Ishikawa (cell line): ENCODE data around the gene SLC44A1.

Experiments
- CEBPB ChIP-seq: IDR thresholded peaks from 2 replicates; pipeline ENCODE4 v1.6.1; 2012
- CREB1 ChIP-seq: IDR thresholded peaks from 2 replicates; pipeline ENCODE4 v1.6.1; 2012; ENCODE audit warnings: low read depth
- EGR1 ChIP-seq: IDR thresholded peaks from 2 replicates; pipeline ENCODE4 v1.6.1; 2012
- EP300 ChIP-seq: IDR thresholded peaks from 2 replicates; pipeline ENCODE4 v1.6.1; 2012; ENCODE audit warnings: borderline replicate concordance
- FOXM1 ChIP-seq: IDR thresholded peaks from 2 replicates; pipeline ENCODE4 v1.6.1; 2012; ENCODE audit warnings: low read depth, borderline replicate concordance
- NFIC ChIP-seq: IDR thresholded peaks from 2 replicates; pipeline ENCODE4 v1.6.1; 2012
- RAD21 ChIP-seq: IDR thresholded peaks from 2 replicates; pipeline ENCODE4 v1.6.1; 2012; ENCODE audit warnings: low read depth
- TAF1 ChIP-seq: IDR thresholded peaks from 2 replicates; pipeline ENCODE4 v1.6.1; 2012; ENCODE audit warnings: low read depth, mild to moderate bottlenecking
- TCF12 ChIP-seq: IDR thresholded peaks from 2 replicates; pipeline ENCODE4 v1.6.1; 2012; ENCODE audit warnings: low read depth
- TEAD4 ChIP-seq: IDR thresholded peaks from 2 replicates; pipeline ENCODE4 v1.6.1; 2012
- YY1 ChIP-seq: IDR thresholded peaks from 2 replicates; pipeline ENCODE4 v1.6.1; 2012; ENCODE audit warnings: low read depth
- ZBTB7A ChIP-seq: IDR thresholded peaks from 2 replicates; pipeline ENCODE4 v1.6.1; 2012; ENCODE audit warnings: low read depth
- TF ChIP-seq, protein P1 (sequence below): IDR thresholded peaks from 2 replicates; pipeline ENCODE4 v1.6.1; 2012
- TF ChIP-seq, protein P2 (sequence below): IDR thresholded peaks from 2 replicates; pipeline ENCODE4 v1.6.1; 2012
- TF ChIP-seq, protein P3 (sequence below): IDR thresholded peaks from 2 replicates; pipeline ENCODE4 v1.6.1; 2012; ENCODE audit warnings: low read depth, mild to moderate bottlenecking

SLC44A1 gene

DNA sequence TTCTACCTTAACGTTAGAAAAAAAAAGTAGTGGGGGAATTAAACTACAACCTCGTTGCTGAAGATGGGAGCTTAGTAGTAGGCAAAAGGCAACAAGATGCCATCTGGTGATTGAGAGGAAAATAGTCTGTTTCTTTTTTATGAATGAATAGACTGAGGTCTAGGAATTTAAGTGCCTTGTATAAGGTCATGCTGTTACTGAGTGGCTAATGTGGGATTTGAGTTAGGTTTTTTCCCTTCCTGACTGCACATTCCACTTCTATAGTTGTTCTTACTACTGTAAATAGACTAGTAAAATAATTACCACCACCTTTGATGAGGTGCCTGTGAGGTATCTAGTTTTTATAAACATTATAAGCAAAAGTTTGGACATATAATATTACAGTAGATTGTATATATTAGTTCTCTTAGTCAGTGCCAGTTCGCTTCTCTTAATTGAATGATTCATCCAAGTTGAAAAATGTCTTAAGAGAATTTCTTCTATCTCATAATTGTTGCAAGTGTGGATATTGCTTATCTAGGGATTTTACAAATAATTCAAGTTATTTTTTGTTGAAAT is 222.5 kb downstream of the SLC44A1 start:
- no peak for TF ChIP-seq YY1
- TF ChIP-seq, protein P1, sequence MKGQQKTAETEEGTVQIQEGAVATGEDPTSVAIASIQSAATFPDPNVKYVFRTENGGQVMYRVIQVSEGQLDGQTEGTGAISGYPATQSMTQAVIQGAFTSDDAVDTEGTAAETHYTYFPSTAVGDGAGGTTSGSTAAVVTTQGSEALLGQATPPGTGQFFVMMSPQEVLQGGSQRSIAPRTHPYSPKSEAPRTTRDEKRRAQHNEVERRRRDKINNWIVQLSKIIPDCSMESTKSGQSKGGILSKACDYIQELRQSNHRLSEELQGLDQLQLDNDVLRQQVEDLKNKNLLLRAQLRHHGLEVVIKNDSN, result no peak
- no peak for TF ChIP-seq ZBTB7A
- TF ChIP-seq, protein P2, sequence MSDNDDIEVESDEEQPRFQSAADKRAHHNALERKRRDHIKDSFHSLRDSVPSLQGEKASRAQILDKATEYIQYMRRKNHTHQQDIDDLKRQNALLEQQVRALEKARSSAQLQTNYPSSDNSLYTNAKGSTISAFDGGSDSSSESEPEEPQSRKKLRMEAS, result no peak
- TF ChIP-seq CREB1, result no peak
- no peak for TF ChIP-seq EP300
- TF ChIP-seq CEBPB, result no peak
- no peak for TF ChIP-seq TEAD4
- TF ChIP-seq RAD21, result no peak
- TF ChIP-seq FOXM1, result no peak
- TF ChIP-seq TCF12, result no peak
- TF ChIP-seq NFIC, result no peak
- TF ChIP-seq EGR1, result no peak
- TF ChIP-seq, protein P3, sequence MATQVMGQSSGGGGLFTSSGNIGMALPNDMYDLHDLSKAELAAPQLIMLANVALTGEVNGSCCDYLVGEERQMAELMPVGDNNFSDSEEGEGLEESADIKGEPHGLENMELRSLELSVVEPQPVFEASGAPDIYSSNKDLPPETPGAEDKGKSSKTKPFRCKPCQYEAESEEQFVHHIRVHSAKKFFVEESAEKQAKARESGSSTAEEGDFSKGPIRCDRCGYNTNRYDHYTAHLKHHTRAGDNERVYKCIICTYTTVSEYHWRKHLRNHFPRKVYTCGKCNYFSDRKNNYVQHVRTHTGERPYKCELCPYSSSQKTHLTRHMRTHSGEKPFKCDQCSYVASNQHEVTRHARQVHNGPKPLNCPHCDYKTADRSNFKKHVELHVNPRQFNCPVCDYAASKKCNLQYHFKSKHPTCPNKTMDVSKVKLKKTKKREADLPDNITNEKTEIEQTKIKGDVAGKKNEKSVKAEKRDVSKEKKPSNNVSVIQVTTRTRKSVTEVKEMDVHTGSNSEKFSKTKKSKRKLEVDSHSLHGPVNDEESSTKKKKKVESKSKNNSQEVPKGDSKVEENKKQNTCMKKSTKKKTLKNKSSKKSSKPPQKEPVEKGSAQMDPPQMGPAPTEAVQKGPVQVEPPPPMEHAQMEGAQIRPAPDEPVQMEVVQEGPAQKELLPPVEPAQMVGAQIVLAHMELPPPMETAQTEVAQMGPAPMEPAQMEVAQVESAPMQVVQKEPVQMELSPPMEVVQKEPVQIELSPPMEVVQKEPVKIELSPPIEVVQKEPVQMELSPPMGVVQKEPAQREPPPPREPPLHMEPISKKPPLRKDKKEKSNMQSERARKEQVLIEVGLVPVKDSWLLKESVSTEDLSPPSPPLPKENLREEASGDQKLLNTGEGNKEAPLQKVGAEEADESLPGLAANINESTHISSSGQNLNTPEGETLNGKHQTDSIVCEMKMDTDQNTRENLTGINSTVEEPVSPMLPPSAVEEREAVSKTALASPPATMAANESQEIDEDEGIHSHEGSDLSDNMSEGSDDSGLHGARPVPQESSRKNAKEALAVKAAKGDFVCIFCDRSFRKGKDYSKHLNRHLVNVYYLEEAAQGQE, result no peak
- no peak for TF ChIP-seq TAF1

DNA sequence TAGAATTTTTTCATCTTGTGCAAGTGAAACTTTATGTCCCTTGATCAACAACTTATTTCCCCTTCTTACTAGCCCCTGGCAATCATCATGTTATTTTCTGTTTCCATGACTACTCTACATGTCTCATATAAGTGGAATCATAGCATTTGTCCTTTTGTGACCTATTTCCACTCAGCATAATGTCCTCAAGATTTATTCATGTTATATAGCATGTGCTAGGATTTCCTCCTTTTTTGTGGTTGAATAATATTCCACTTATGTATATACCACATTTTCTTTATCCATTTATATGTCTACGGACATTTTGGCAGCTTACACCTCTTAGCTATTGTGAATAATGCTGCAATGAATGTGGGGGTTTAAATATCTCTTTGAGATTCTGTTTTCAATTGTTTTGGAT is 224.4 kb downstream of the SLC44A1 start:
- TF ChIP-seq CEBPB (no peak), TAF1 (no peak), TCF12 (no peak), RAD21 (no peak), EGR1 (no peak), ZBTB7A (no peak), FOXM1 (no peak), YY1 (no peak), CREB1 (no peak), EP300 (no peak), TEAD4 (no peak), NFIC (no peak)
- TF ChIP-seq, protein P1, result no peak
- TF ChIP-seq, protein P3, result no peak
- TF ChIP-seq, protein P2, result no peak

DNA sequence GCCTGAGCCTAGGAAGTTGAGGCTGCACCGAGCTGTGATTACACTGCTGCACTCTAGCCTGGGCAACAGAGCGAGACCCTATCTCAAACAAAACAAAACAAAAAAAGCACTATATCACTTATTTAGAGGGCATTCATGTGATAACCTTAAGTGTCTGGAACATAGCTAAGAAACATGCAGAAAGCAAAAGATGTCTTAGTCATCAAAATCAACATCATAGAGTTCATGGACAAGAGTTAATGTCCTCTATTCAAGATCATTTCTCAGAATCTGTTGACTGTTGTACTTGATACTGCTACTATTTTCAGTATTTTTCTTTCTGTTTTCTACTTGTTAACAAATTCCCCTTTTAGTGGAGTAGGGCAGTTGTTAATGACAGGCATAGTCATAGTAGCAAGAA is 228.8 kb downstream of the SLC44A1 start:
- TF ChIP-seq NFIC (no peak), YY1 (no peak), TAF1 (no peak), ZBTB7A (no peak), TCF12 (no peak)
- TF ChIP-seq, protein P1, result no peak
- TF ChIP-seq, protein P2, result no peak

DNA sequence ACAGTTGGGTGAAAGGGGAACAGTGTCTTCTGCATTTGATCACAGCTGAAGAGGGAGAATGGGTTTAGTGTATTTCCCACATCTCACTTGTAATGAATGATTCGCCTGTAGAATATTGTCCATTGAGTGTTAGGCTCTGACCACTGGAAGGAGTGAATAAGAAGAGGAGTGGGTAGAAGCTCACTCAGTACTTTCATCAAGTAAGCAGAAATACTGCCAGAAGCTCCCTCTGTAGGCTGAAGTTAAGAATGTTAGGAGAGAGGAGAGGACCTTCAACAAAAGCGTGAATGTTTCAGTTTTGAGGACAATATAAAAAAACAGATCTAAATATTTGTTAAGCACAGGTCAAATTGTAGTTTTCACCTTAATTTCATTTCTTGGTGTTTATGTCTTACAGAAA is 230.9 kb downstream of the SLC44A1 start:
- TF ChIP-seq RAD21, result no peak
- no peak for TF ChIP-seq YY1
- TF ChIP-seq CREB1, result no peak
- no peak for TF ChIP-seq EGR1
- no peak for TF ChIP-seq EP300
- TF ChIP-seq CEBPB, result no peak
- TF ChIP-seq TEAD4, result no peak

DNA sequence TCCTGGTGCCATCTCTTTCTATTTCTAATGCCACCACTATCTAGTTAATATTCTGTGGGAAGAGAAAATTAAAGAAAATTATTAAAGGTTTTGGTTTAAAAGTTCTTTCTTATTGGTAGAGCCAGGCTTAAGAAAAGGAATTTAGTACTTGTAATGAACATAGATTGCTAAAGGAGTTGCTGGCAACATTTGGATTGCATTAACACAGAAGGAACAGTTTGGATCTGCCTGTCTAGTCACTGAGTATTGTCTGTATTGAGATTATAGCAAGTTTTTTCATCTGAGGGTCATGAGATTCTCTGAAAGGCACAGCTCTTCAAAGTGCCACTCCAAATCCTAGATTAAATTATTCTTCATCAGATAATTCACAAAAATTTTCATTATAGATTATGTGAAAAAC is 235.4 kb downstream of the SLC44A1 start:
- TF ChIP-seq FOXM1, result no peak
- no peak for TF ChIP-seq ZBTB7A
- TF ChIP-seq CREB1, result no peak
- no peak for TF ChIP-seq RAD21
- TF ChIP-seq, protein P3, result no peak
- TF ChIP-seq EGR1, result no peak
- TF ChIP-seq CEBPB, result no peak
- TF ChIP-seq, protein P2, result no peak
- TF ChIP-seq TEAD4, result no peak
- no peak for TF ChIP-seq TAF1
- TF ChIP-seq EP300, result no peak
- TF ChIP-seq TCF12, result no peak
- no peak for TF ChIP-seq NFIC
- TF ChIP-seq, protein P1, result no peak
- no peak for TF ChIP-seq YY1
